ENCODE measurements around the gene ARPIN. TPM values are rescaled to one million over a fixed set of nuclear protein-coding genes. Genes with fewer than 3 reads are reported as not detected.

Gene ARPIN
- total and polyA plus RNA-seq, 9 of the 15 experiments (the other 6 are each of a cell fraction or from before 2014, with no cell fraction given) = not detected

- TF ChIP-seq TAF1 (IDR thresholded peaks at IDR 0.05; ENCODE audit: control insufficient read depth, extremely low read depth, insufficient read depth, low read length, severe bottlenecking) = no peak
- TF ChIP-seq TAF9B (IDR thresholded peaks at IDR 0.05; ENCODE audit: partially characterized antibody) = no peak
- no peak for TF ChIP-seq FOS (IDR thresholded peaks at IDR 0.05; ENCODE audit: extremely low read depth, insufficient read length)
- TF ChIP-seq PHF8 (IDR thresholded peaks at IDR 0.05; ENCODE audit: borderline replicate concordance, low read length) = no peak
- no peak for TF ChIP-seq COPS2 (conservative IDR thresholded peaks at IDR 0.05)
- TF ChIP-seq, protein P1, sequence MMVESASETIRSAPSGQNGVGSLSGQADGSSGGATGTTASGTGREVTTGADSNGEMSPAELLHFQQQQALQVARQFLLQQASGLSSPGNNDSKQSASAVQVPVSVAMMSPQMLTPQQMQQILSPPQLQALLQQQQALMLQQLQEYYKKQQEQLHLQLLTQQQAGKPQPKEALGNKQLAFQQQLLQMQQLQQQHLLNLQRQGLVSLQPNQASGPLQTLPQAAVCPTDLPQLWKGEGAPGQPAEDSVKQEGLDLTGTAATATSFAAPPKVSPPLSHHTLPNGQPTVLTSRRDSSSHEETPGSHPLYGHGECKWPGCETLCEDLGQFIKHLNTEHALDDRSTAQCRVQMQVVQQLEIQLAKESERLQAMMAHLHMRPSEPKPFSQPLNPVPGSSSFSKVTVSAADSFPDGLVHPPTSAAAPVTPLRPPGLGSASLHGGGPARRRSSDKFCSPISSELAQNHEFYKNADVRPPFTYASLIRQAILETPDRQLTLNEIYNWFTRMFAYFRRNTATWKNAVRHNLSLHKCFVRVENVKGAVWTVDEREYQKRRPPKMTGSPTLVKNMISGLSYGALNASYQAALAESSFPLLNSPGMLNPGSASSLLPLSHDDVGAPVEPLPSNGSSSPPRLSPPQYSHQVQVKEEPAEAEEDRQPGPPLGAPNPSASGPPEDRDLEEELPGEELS (CRISPR knock-in tag; IDR thresholded peaks at IDR 0.05; ENCODE audit: borderline replicate concordance) = no peak
- TF ChIP-seq, protein P2, sequence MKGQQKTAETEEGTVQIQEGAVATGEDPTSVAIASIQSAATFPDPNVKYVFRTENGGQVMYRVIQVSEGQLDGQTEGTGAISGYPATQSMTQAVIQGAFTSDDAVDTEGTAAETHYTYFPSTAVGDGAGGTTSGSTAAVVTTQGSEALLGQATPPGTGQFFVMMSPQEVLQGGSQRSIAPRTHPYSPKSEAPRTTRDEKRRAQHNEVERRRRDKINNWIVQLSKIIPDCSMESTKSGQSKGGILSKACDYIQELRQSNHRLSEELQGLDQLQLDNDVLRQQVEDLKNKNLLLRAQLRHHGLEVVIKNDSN (CRISPR knock-in tag; IDR thresholded peaks at IDR 0.05) = peak; percentile 59
- no peak for TF ChIP-seq RBBP5 (IDR thresholded peaks at IDR 0.05; ENCODE audit: borderline replicate concordance, insufficient read depth, low read length, poor library complexity, severe bottlenecking)
- TF ChIP-seq ZNF274 (IDR thresholded peaks at IDR 0.05; ENCODE audit: borderline replicate concordance, low read depth, low read length) = no peak
- TF ChIP-seq MYC (IDR thresholded peaks at IDR 0.05; ENCODE audit: low read depth, low read length) = peak; percentile 94
- no peak for TF ChIP-seq MYC (CRISPR knock-in tag; IDR thresholded peaks at IDR 0.05; ENCODE audit: borderline replicate concordance, low read depth)
- no peak for TF ChIP-seq ERF (CRISPR knock-in tag; IDR thresholded peaks at IDR 0.05)
- TF ChIP-seq ZNF431 (CRISPR knock-in tag; IDR thresholded peaks at IDR 0.05) = no peak
- TF ChIP-seq RBM17 (IDR thresholded peaks at IDR 0.05; ENCODE audit: borderline replicate concordance, low read depth, low read length) = no peak
- no peak for TF ChIP-seq ZFP30 (CRISPR knock-in tag; IDR thresholded peaks at IDR 0.05; ENCODE audit: borderline replicate concordance)
- no peak for TF ChIP-seq HDGF (IDR thresholded peaks at IDR 0.05)
- TF ChIP-seq TCF3 (CRISPR knock-in tag; IDR thresholded peaks at IDR 0.05) = 0 out of 2 replicates have a peak, but pooled peaks have one; percentile 10
- TF ChIP-seq, protein P3, sequence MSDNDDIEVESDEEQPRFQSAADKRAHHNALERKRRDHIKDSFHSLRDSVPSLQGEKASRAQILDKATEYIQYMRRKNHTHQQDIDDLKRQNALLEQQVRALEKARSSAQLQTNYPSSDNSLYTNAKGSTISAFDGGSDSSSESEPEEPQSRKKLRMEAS (CRISPR knock-in tag; IDR thresholded peaks at IDR 0.05) = peak; percentile 97
- peak; percentile 90 to 94 (median 90) for TF ChIP-seq CTCF (IDR thresholded peaks at IDR 0.05 in 2 of 3, conservative IDR thresholded peaks at IDR 0.05 in 1 of 3; ENCODE audit: insufficient read depth in 2 of 3, low read depth in 1 of 3, low read length in 3 of 3)
- TF ChIP-seq XRCC3 (IDR thresholded peaks at IDR 0.05) = no peak
- TF ChIP-seq ETV1 (tag; conservative IDR thresholded peaks at IDR 0.05; ENCODE audit: low read depth) = peak; percentile 36; the same call in 1 of the 2 replicates
These were observed 37.7 kb downstream of the ARPIN start (continued) for GRCh38 chr15:89874926-89875564.
